GM12874 (cell line): ENCODE results near the gene HSH2D.

Source experiments
- TF ChIP-seq, protein P1 (sequence below): IDR thresholded peaks from 2 replicates; pipeline ENCODE4 v1.5.1; 2011; ENCODE audit warnings: low read depth, mild to moderate bottlenecking, control low read depth, low read length, moderate library complexity; ENCODE audit not compliant: insufficient read depth

Gene HSH2D

DNA sequence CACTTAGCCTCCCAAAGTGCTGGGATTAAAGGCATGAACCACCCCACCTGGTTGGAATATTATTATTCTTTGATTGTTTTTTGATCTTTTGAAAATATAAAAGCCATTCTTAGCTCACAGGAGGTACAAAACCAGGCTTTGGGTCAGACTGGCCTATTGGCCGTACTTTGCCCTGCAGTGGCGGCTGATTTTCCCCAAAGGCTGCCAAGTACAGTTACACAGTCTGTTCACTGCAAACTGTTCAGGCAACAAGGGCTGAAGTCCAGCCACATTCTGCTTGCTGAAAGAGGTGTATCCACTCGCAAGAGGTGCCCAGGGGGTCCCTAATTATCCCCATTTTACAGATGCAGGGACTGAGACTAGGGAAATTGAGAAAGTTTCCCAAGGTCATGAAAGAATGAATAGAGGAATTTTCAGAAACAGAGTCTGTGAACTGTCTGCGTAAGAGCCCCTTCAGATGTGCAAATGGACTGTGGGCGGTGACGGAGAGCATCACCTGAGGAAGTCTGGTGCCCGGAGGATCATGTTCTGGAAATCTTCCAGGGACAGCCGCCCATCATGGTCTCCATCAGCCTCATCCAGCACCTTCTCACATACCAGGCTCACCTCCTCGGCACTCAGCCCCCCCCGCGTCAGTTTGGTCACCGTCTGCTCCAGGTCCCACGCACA, 20.9 kb downstream of the HSH2D start:
- TF ChIP-seq, protein P1, sequence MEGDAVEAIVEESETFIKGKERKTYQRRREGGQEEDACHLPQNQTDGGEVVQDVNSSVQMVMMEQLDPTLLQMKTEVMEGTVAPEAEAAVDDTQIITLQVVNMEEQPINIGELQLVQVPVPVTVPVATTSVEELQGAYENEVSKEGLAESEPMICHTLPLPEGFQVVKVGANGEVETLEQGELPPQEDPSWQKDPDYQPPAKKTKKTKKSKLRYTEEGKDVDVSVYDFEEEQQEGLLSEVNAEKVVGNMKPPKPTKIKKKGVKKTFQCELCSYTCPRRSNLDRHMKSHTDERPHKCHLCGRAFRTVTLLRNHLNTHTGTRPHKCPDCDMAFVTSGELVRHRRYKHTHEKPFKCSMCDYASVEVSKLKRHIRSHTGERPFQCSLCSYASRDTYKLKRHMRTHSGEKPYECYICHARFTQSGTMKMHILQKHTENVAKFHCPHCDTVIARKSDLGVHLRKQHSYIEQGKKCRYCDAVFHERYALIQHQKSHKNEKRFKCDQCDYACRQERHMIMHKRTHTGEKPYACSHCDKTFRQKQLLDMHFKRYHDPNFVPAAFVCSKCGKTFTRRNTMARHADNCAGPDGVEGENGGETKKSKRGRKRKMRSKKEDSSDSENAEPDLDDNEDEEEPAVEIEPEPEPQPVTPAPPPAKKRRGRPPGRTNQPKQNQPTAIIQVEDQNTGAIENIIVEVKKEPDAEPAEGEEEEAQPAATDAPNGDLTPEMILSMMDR = no peak

DNA sequence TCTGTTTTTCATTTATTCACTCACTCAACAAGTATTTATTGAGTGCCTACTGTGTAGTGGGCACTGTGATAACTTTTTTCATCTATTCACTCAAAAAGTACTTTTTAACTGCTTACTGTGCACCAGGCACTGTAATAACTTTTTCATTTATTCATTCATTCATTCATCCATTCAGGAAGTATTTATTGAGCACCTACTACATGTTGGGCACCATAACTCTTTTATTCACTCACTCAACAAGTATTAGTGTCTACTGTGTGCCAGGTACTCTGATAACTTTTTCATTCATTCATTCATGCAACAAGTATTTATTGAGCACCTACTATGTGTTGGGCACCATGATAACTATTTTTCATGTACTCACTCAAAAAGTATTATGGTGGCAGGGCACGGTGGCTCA, 22.9 kb downstream of the HSH2D start:
- TF ChIP-seq, protein P1 = no peak

DNA sequence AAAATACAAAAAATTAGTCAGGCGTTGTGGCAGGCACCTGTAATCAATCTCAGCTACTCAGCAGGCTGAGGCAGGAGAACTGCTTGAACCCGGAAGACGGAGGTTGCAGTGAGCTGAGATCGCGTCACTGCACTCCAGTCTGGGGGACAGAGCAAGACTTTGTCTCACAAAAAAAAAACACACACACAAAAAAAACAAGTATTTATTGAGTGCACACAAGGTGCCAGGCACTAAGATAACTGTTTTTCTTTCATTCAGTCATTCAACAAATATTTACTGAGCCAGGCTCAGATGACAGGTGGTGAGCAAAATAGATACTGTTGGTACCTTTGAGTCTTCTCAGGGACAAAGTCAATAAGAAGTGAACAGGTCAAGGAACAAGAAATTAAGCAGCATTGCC, 23.6 kb downstream of the HSH2D start:
- TF ChIP-seq, protein P1 = no peak

DNA sequence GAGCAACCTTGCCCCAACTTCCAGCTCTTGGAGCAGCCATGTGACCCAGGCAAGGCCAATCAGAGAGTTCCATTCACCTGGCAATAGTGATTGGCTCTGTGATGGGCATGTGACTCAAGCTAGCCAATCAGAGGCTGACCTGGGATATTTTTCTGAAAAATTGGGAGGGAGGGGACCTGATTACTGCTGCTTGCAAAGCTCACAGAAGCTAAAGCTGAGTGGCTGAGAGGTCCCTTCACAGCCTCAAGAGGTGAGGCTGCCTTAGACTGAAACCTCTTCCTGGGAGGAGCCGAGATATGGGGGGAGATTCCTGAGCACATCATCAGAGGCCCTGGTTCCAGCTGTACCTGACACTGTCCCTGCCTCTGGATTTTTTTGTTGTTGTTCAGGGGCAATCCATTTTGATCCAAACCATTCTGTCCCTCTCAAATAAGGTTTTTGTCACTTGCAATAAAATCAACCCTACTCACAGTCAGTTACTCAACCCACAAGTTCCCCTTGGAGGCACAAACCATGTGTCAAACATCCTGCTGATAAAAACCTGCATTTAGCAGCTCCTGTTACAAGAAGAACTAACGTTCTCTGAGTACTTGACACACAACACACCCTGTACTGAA, 25.1 kb downstream of the HSH2D start:
- TF ChIP-seq, protein P1 = no peak

DNA sequence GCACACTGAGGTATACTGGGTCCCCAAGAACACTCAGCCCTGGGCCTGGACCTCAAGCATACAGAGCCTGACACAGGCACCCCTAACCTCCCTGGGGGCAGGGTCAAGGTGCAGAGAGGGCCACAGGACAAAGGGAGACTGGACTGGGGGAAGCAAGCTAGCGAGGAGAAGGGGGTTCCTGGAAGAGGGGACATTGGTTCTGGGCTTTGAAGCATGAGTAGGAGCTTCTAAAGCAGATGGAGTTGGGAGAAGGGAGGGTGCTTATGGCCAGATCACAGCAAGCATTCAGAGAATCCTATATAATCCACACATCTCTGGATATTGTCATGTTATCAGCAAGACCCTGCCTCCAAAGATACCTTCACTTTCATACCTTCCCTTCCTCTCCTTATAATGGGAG, 26.6 kb downstream of the HSH2D start:
- TF ChIP-seq, protein P1 = no peak

DNA sequence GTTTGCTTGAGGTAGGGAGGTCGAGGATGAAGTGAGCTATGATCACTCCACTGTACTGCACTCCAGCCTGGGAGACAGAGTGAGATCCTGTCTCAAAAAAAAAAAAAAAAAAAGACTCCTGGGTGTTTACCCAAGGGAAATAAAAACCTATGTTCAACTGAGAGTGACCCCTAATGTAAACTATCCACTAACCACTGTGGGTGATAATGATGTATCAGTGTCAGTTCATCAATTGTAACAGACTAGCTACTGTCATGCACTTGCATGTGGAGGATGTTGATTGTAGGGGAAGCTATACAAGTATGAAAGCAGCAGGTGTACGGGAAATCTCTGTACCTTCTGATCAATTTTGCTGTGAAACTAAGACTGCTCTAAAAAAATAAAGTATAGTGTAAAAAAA, 32.5 kb downstream of the HSH2D start:
- TF ChIP-seq, protein P1 = no peak

DNA sequence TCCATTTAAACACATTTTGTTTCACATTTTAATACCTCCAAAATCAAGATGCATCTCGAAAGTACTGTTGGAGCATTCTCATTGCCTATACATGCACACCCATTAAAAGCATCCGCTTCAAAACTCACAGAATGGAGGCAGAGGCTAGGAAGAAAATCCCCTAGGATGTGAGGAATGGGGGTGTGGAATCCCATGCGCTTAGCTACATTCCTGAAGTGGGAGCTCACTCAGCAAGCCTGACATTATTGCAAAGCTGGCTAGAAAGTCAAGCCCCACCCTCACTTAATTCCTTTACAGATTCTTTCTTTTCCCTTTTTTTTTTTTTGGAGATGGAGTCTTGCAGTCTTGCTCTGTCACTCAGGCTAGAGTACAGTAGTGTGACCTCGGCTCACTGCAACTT, 37.1 kb downstream of the HSH2D start:
- TF ChIP-seq, protein P1 = no peak
